T-cell (primary cell): ENCODE data around the gene TMEM87B. TPM values are rescaled to one million over a fixed set of nuclear protein-coding genes. Genes with fewer than 3 reads are reported as not detected.

Experiments used
- ATAC-seq, 4 experiments: fragments of 200-7000 bp in 3 of 4; fragments of 150-1000 bp in 1 of 4; cut with Tn5 transposase; replicated peaks in 1 of 4; 1 replicate in 3 of 4; 2 replicates in 1 of 4; pipeline ENCODE4 v1.10.0; 2021; ENCODE audit warnings: moderate library complexity in 3 of 4, mild to moderate bottlenecking in 2 of 4, moderate number of reproducible peaks in 1 of 4
- CTCF ChIA-PET, 2 donors: fragments of 300-600 bp; sonication (Branson Sonifier 250); formaldehyde crosslinking; loops; one replicate each; lab custom pipeline; 2022; ENCODE audit warnings: antibody characterized with exemption in 2 of 2; lab: Charles Lee
- POLR2A ChIA-PET, 2 donors: fragments of 300-600 bp; sonication (Branson Sonifier 250); formaldehyde crosslinking; loops; one replicate each; lab custom pipeline; 2022; ENCODE audit warnings: antibody characterized with exemption in 2 of 2; lab: Charles Lee
- DNase-seq, 35 experiments: peaks; one replicate each; pipeline versions ENCODE4 v3.0.0 to v3.0.0-alpha.2; 2013 to 2023
- H3K27ac ChIP-seq: one replicate; pipeline ENCODE4 v1.5.1; 2013; ENCODE audit warnings: low read length
- H3K27me3 ChIP-seq, 2 experiments: replicated peaks in 1 of 2; 1 replicate in 1 of 2; 2 replicates in 1 of 2; pipeline versions ENCODE4 v1.6.1 to v1.7.0; 2013; ENCODE audit warnings: low read length in 1 of 2, mixed read lengths in 1 of 2; ENCODE audit not compliant: control insufficient read depth in 2 of 2, insufficient read depth in 2 of 2; ENCODE audit errors: extremely low read depth in 1 of 2
- H3K36me3 ChIP-seq, 2 donors: 1 replicate in 1 of 2; 2 replicates in 1 of 2; pipeline versions ENCODE4 v1.6.1 to v1.7.0; 2013; ENCODE audit warnings: low read length in 1 of 2; ENCODE audit not compliant: control insufficient read depth in 2 of 2, insufficient read depth in 1 of 2; ENCODE audit errors: extremely low read depth in 1 of 2
- H3K4me1 ChIP-seq, 2 experiments: 1 replicate in 1 of 2; 2 replicates in 1 of 2; pipeline versions ENCODE4 v1.6.1 to v1.7.0; 2013; ENCODE audit warnings: low read length in 2 of 2, mixed read lengths in 1 of 2; ENCODE audit not compliant: insufficient read depth in 2 of 2, control insufficient read depth in 1 of 2; ENCODE audit errors: extremely low read depth in 1 of 2
- H3K4me3 ChIP-seq, 2 donors: 1 replicate in 1 of 2; 2 replicates in 1 of 2; pipeline versions ENCODE4 v1.5.1 to v1.7.0; 2013; ENCODE audit warnings: mild to moderate bottlenecking in 2 of 2, low read length in 1 of 2, moderate library complexity in 1 of 2; ENCODE audit not compliant: control insufficient read depth in 1 of 2; ENCODE audit errors: extremely low read depth in 1 of 2
- H3K9me3 ChIP-seq: 2 replicates; pipeline ENCODE4 v1.7.0; 2013
- H3K27ac Mint-ChIP-seq, 2 donors: one replicate each; pipeline ENCODE4 v1.8.0; 2020 to 2021; ENCODE audit warnings: mild to moderate bottlenecking in 2 of 2, mixed read lengths in 2 of 2
- H3K27me3 Mint-ChIP-seq, 2 donors: one replicate each; pipeline ENCODE4 v1.8.0; 2021 to 2022; ENCODE audit warnings: mixed read lengths in 2 of 2
- H3K36me3 Mint-ChIP-seq: one replicate; pipeline ENCODE4 v1.8.0; 2021; ENCODE audit warnings: mixed read lengths
- H3K4me1 Mint-ChIP-seq, 3 donors: one replicate each; pipeline ENCODE4 v1.8.0; 2020 to 2022; ENCODE audit warnings: mixed read lengths in 3 of 3, mild to moderate bottlenecking in 1 of 3
- H3K4me3 Mint-ChIP-seq, 3 donors: one replicate each; pipeline ENCODE4 v1.8.0; 2020 to 2022; ENCODE audit warnings: mild to moderate bottlenecking in 3 of 3, mixed read lengths in 3 of 3, moderate library complexity in 3 of 3
- H3K9me3 Mint-ChIP-seq, 3 donors: one replicate each; pipeline ENCODE4 v1.8.0; 2020 to 2022; ENCODE audit warnings: mixed read lengths in 3 of 3
- WGBS: methylation state at CpG from one replicate; pipeline ENCODE4 v1.1.5; 2013; ENCODE audit warnings: missing lambda C conversion rate; ENCODE audit not compliant: insufficient coverage; 5-methylcytosine and 5-hydroxymethylcytosine counted together
- total RNA-seq, 35 experiments: library from RNA in 6 of 35; stranded (reverse) in 6 of 35; fragments of 120-200 nt in 1 of 35; gene quantifications; one replicate each; pipeline versions ENCODE4 v1.2.1 to v1.2.4 and lab custom pipeline; 2013 to 2026

TMEM87B gene
- total RNA-seq, 5 donors from 2014 or later (not counting 1 experiment from before 2014, with no cell fraction given): 16.8 to 22.7 (median 19.3) TPM

GRCh38 chr2:112150447-112150846, 95.4 kb downstream of the TMEM87B start:
- POLR2A ChIA-PET: no interaction called here
- H3K27ac Mint-ChIP-seq: no peak overlapping the region

GRCh38 chr2:112150851-112151250, 95.8 kb downstream of the TMEM87B start:
- Mint-ChIP-seq H3K4me1 (peaks cover 19 to 21% (median 19%) of the 10 kb centered on the region in 3 donors), H3K9me3 (no peaks in the 10 kb centered on the region), H3K27me3 (no peaks in the 10 kb centered on the region), H3K27ac (no peak overlapping the region), H3K4me3 (no peak overlapping the region), H3K36me3 (no peaks in the 10 kb centered on the region)
- Histone ChIP-seq H3K27me3 (peaks cover 0 to 2% of the 10 kb centered on the region in 2 experiments), H3K4me1 (peaks cover 12 to 18% of the 10 kb centered on the region in 2 experiments), H3K27ac (no peak overlapping the region), H3K36me3 (no peaks in the 10 kb centered on the region), H3K4me3 (no peak overlapping the region), H3K9me3 (no peaks in the 10 kb centered on the region)
- DNase-seq (no peak), ATAC-seq (no peak)
- 93% methylated on average over 9 of the region's 11 CpGs for WGBS
- ChIA-PET POLR2A (no interaction called here), CTCF (interaction anchor here in 1 of 2 donors (0.5 kb wide), 1 partner anchor 108 kb away, joined by 3 read pairs; no protein-coding TSS in a partner anchor)

More at GRCh38 chr2:112150447-112150846, 95.4 kb downstream of the TMEM87B start:
- DNase-seq (no peak), ATAC-seq (no peak)
- H3K9me3 Mint-ChIP-seq: no peaks in the 10 kb centered on the region
- Histone ChIP-seq H3K27me3 (peaks cover 0 to 2% of the 10 kb centered on the region in 2 experiments), H3K36me3 (no peaks in the 10 kb centered on the region), H3K27ac (no peak overlapping the region), H3K4me3 (no peak overlapping the region), H3K9me3 (no peaks in the 10 kb centered on the region), H3K4me1 (peaks cover 9 to 14% of the 10 kb centered on the region in 2 experiments)
- WGBS: 83% methylated on average over 1 of the region's 5 CpGs
- H3K27me3 Mint-ChIP-seq: no peaks in the 10 kb centered on the region
- CTCF ChIA-PET: interaction anchor here in 1 of 2 donors (0.5 kb wide), 1 partner anchor 109 kb away, joined by 3 read pairs; no protein-coding TSS in a partner anchor
- peaks cover 14 to 17% (median 15%) of the 10 kb centered on the region in 3 donors for H3K4me1 Mint-ChIP-seq
- no peak overlapping the region for H3K4me3 Mint-ChIP-seq
- no peaks in the 10 kb centered on the region for H3K36me3 Mint-ChIP-seq

- Histone ChIP-seq H3K4me1 (peaks cover 12 to 22% of the 10 kb centered on the region in 2 experiments), H3K36me3 (no peaks in the 10 kb centered on the region), H3K27ac (no peak overlapping the region), H3K9me3 (no peaks in the 10 kb centered on the region), H3K4me3 (no peak overlapping the region), H3K27me3 (peaks cover 0 to 2% of the 10 kb centered on the region in 2 experiments)
- no peak for ATAC-seq
- Mint-ChIP-seq H3K27ac (no peak overlapping the region), H3K27me3 (no peaks in the 10 kb centered on the region), H3K4me1 (peaks cover 23 to 25% (median 24%) of the 10 kb centered on the region in 3 donors), H3K36me3 (no peaks in the 10 kb centered on the region), H3K4me3 (no peak overlapping the region), H3K9me3 (no peaks in the 10 kb centered on the region)
- ChIA-PET POLR2A (no interaction called here), CTCF (no interaction called here)
- DNase-seq: no peak
- 75% methylated on average over 2 of the region's 5 CpGs for WGBS
Observed at GRCh38 chr2:112151271-112151670, 96.2 kb downstream of the TMEM87B start.

GRCh38 chr2:112151701-112152440, 96.8 kb downstream of the TMEM87B start:
- DNase-seq (no peak), ATAC-seq (no peak)
- H3K4me1 ChIP-seq: peaks cover 12 to 28% of the 10 kb centered on the region in 2 experiments
- no peaks in the 10 kb centered on the region for H3K36me3 ChIP-seq
- POLR2A ChIA-PET: no interaction called here
- peaks cover 0 to 2% of the 10 kb centered on the region in 2 experiments for H3K27me3 ChIP-seq
- Mint-ChIP-seq H3K27ac (no peak overlapping the region), H3K27me3 (no peaks in the 10 kb centered on the region), H3K4me3 (no peak overlapping the region), H3K9me3 (no peaks in the 10 kb centered on the region), H3K36me3 (no peaks in the 10 kb centered on the region), H3K4me1 (peaks cover 28 to 31% (median 29%) of the 10 kb centered on the region in 3 donors)
- CTCF ChIA-PET: no interaction called here
- no peak overlapping the region for H3K4me3 ChIP-seq
- H3K9me3 ChIP-seq: no peaks in the 10 kb centered on the region
- 95% methylated on average over 15 of the region's 18 CpGs for WGBS
- no peak overlapping the region for H3K27ac ChIP-seq

- peaks cover 0 to 2% of the 10 kb centered on the region in 2 experiments for H3K27me3 ChIP-seq
- no peak overlapping the region for H3K4me3 Mint-ChIP-seq
- H3K4me1 ChIP-seq: peaks cover 12 to 35% of the 10 kb centered on the region in 2 experiments
- no peaks in the 10 kb centered on the region for H3K36me3 ChIP-seq
- H3K9me3 ChIP-seq: no peaks in the 10 kb centered on the region
- no peak for ATAC-seq
- no peak overlapping the region for H3K4me3 ChIP-seq
- no peaks in the 10 kb centered on the region for H3K27me3 Mint-ChIP-seq
- ChIA-PET CTCF (no interaction called here), POLR2A (no interaction called here)
- no peak overlapping the region for H3K27ac ChIP-seq
- H3K4me1 Mint-ChIP-seq: peaks cover 31 to 32% (median 31%) of the 10 kb centered on the region in 3 donors
- DNase-seq: no peak
- H3K36me3 Mint-ChIP-seq: no peaks in the 10 kb centered on the region
- H3K27ac Mint-ChIP-seq: no peak overlapping the region
- H3K9me3 Mint-ChIP-seq: no peaks in the 10 kb centered on the region
- WGBS: 90% methylated on average over 5 of the region's 10 CpGs
Observed at GRCh38 chr2:112152476-112153178, 97.6 kb downstream of the TMEM87B start.

- no peak overlapping the region for H3K27ac ChIP-seq
- Mint-ChIP-seq H3K27ac (no peak overlapping the region), H3K36me3 (no peaks in the 10 kb centered on the region), H3K4me3 (no peak overlapping the region), H3K27me3 (no peaks in the 10 kb centered on the region), H3K9me3 (no peaks in the 10 kb centered on the region), H3K4me1 (peaks cover 31 to 32% (median 31%) of the 10 kb centered on the region in 3 donors)
- no peak overlapping the region for H3K4me3 ChIP-seq
- WGBS: 83% methylated on average over 12 of the region's 12 CpGs
- no peaks in the 10 kb centered on the region for H3K9me3 ChIP-seq
- peaks cover 12 to 35% of the 10 kb centered on the region in 2 experiments for H3K4me1 ChIP-seq
- peaks cover 0 to 2% of the 10 kb centered on the region in 2 experiments for H3K27me3 ChIP-seq
- POLR2A ChIA-PET: no interaction called here
- DNase-seq: no peak
- H3K36me3 ChIP-seq: no peaks in the 10 kb centered on the region
- ATAC-seq: no peak
- CTCF ChIA-PET: no interaction called here
Observed at GRCh38 chr2:112153179-112153490, 98.1 kb downstream of the TMEM87B start.
